Neural cell (in vitro differentiated cells): ENCODE results near the gene SLC66A2. TPM values are rescaled to one million over a fixed set of nuclear protein-coding genes. Genes with fewer than 3 reads are reported as not detected.

Source experiments
- H2AFZ ChIP-seq: fragments of 200-600, 300-800 bp; sonication (generic), shearing (Covaris generic); 2 replicates; pipeline ENCODE4 v1.6.0; 2014; ENCODE audit warnings: low read depth, mild to moderate bottlenecking, antibody characterized with exemption, low read length, moderate library complexity
- H3F3A ChIP-seq: fragments of 200-600 bp; shearing (Covaris generic); 2 replicates; pipeline ENCODE4 v1.6.1; 2016; ENCODE audit warnings: mild to moderate bottlenecking, moderate library complexity, mixed read lengths, antibody characterized with exemption, low read length; ENCODE audit not compliant: insufficient read depth, poor library complexity, severe bottlenecking
- H3K27ac ChIP-seq: fragments of 200-600, 300-800 bp; sonication (generic), shearing (Covaris generic); 2 replicates; pipeline ENCODE4 v1.5.1; 2014; ENCODE audit warnings: mild to moderate bottlenecking, low read length, moderate library complexity
- H3K27me3 ChIP-seq: fragments of 300-800, 200-600 bp; sonication (generic), shearing (Covaris generic); 2 replicates; pipeline ENCODE4 v1.6.0; 2014; ENCODE audit warnings: mild to moderate bottlenecking, low read depth, low read length, moderate library complexity; ENCODE audit not compliant: insufficient read depth
- H3K36me3 ChIP-seq: fragments of 300-800, 200-600 bp; sonication (generic), shearing (Covaris generic); 2 replicates; pipeline ENCODE4 v1.5.1; 2014; ENCODE audit warnings: mild to moderate bottlenecking, antibody characterized with exemption, low read length, moderate library complexity; ENCODE audit not compliant: insufficient read depth
- H3K4me2 ChIP-seq: fragments of 300-800, 200-600 bp; sonication (generic), shearing (Covaris generic); 2 replicates; pipeline ENCODE4 v1.6.0; 2014; ENCODE audit warnings: mild to moderate bottlenecking, low read length
- H3K4me3 ChIP-seq: fragments of 300-800, 200-600 bp; sonication (generic), shearing (Covaris generic); 2 replicates; pipeline ENCODE4 v1.5.1; 2014; ENCODE audit warnings: mild to moderate bottlenecking, low read length, moderate library complexity
- H3K79me2 ChIP-seq: fragments of 200-600 bp; shearing (Covaris generic); replicated peaks from 2 replicates; pipeline ENCODE4 v1.6.0; 2014; ENCODE audit warnings: mild to moderate bottlenecking, low read length, moderate library complexity; ENCODE audit not compliant: insufficient read depth
- H3K9ac ChIP-seq: fragments of 300-800, 200-600 bp; sonication (generic), shearing (Covaris generic); 2 replicates; pipeline ENCODE4 v1.6.1; 2016; ENCODE audit warnings: mild to moderate bottlenecking, low read length, mixed read lengths
- H3K9me2 ChIP-seq: fragments of 200-600 bp; shearing (Covaris generic); 2 replicates; pipeline ENCODE4 v1.6.1; 2016; ENCODE audit warnings: mild to moderate bottlenecking, low read length, mixed read lengths; ENCODE audit not compliant: insufficient read depth
- H3K9me3 ChIP-seq: fragments of 200-600, 300-800 bp; sonication (generic), shearing (Covaris generic); 2 replicates; pipeline ENCODE4 v1.6.1; 2016; ENCODE audit warnings: mild to moderate bottlenecking, mixed run types, low read length, moderate library complexity, mixed read lengths
- H4K20me1 ChIP-seq: fragments of 200-600 bp; shearing (Covaris generic); 2 replicates; pipeline ENCODE4 v1.6.1; 2016; ENCODE audit warnings: mild to moderate bottlenecking, mixed run types; ENCODE audit not compliant: insufficient read depth
- CTCF ChIP-seq: fragments of 450-650 bp; IDR thresholded peaks from 2 replicates; pipeline ENCODE4 v1.5.1; 2014; ENCODE audit warnings: antibody characterized with exemption, mild to moderate bottlenecking, moderate library complexity; ENCODE audit not compliant: poor library complexity, severe bottlenecking
- EP300 ChIP-seq: fragments of 450-650 bp; conservative IDR thresholded peaks from 2 replicates; pipeline ENCODE4 v1.6.1; 2014; ENCODE audit warnings: antibody characterized with exemption, mild to moderate bottlenecking, moderate library complexity; ENCODE audit not compliant: poor library complexity, severe bottlenecking
- EZH2 ChIP-seq: fragments of 200-600, 300-800 bp; shearing (Covaris generic), sonication (generic); IDR thresholded peaks from 2 replicates; pipeline ENCODE4 v1.6.1; 2014; ENCODE audit warnings: antibody characterized with exemption, low read length, borderline replicate concordance, mild to moderate bottlenecking; ENCODE audit not compliant: insufficient read depth, poor library complexity, severe bottlenecking
- MXI1 ChIP-seq: fragments of 450-650 bp; conservative IDR thresholded peaks from 2 replicates; pipeline ENCODE4 v1.6.1; 2014; ENCODE audit warnings: antibody characterized with exemption, mild to moderate bottlenecking; ENCODE audit not compliant: poor library complexity, severe bottlenecking
- POLR2AphosphoS5 ChIP-seq: IDR thresholded peaks from 2 replicates; pipeline ENCODE4 v1.6.1; 2012
- RAD21 ChIP-seq: fragments of 450-650 bp; conservative IDR thresholded peaks from 2 replicates; pipeline ENCODE4 v1.6.1; 2014; ENCODE audit warnings: antibody characterized with exemption, mild to moderate bottlenecking, moderate library complexity
- REST ChIP-seq: IDR thresholded peaks from 2 replicates; pipeline ENCODE4 v1.6.1; 2012; ENCODE audit warnings: borderline replicate concordance
- SMC3 ChIP-seq: fragments of 450-650 bp; conservative IDR thresholded peaks from 2 replicates; pipeline ENCODE4 v1.6.1; 2014; ENCODE audit warnings: antibody characterized with exemption, mild to moderate bottlenecking, moderate library complexity; ENCODE audit not compliant: poor library complexity
- TAF1 ChIP-seq: IDR thresholded peaks from 2 replicates; pipeline ENCODE4 v1.6.1; 2012; ENCODE audit warnings: low read depth
- polyA plus RNA-seq: library from polyadenylated mRNA; depleted of rRNA; stranded (reverse); fragments of >200 nt; gene quantifications from 2 replicates; pipeline ENCODE4 v1.2.3, GENCODE V29; 2014

SLC66A2 gene
- polyA plus RNA-seq, 1 donor from 2014 or later = 66.7 TPM

GRCh38 chr18:79956276-79956675 lies 4.8 kb upstream of the SLC66A2 start:
- H3K79me2 ChIP-seq = no peaks in the 10 kb centered on the region
- H3K9ac ChIP-seq = no peak overlapping the region
- H3K27me3 ChIP-seq = no peaks in the 10 kb centered on the region
- H3K27ac ChIP-seq = no peak overlapping the region
- H3K4me2 ChIP-seq = no peak overlapping the region
- no peak overlapping the region for H3K4me3 ChIP-seq
- no peaks in the 10 kb centered on the region for H4K20me1 ChIP-seq
- no peak for TF ChIP-seq SMC3
- TF ChIP-seq CTCF = no peak
- TF ChIP-seq EP300 = no peak
- TF ChIP-seq MXI1 = no peak
- TF ChIP-seq RAD21 = no peak
- TF ChIP-seq TAF1 = no peak
- TF ChIP-seq EZH2 = no peak
- no peak for TF ChIP-seq POLR2AphosphoS5
- no peak for TF ChIP-seq REST
- H3K36me3 ChIP-seq = no peaks in the 10 kb centered on the region
- H3K9me2 ChIP-seq = no peaks in the 10 kb centered on the region
- no peaks in the 10 kb centered on the region for H3K9me3 ChIP-seq
- no peak overlapping the region for H2AFZ ChIP-seq
- no peaks in the 10 kb centered on the region for H3F3A ChIP-seq

GRCh38 chr18:79955302-79956075 lies 4.0 kb upstream of the SLC66A2 start:
- H3K9me3 ChIP-seq = no peaks in the 10 kb centered on the region
- H3K79me2 ChIP-seq = peaks cover 2% of the 10 kb centered on the region
- H2AFZ ChIP-seq = no peak overlapping the region
- H3K36me3 ChIP-seq = no peaks in the 10 kb centered on the region
- H4K20me1 ChIP-seq = peaks cover 2% of the 10 kb centered on the region
- no peaks in the 10 kb centered on the region for H3F3A ChIP-seq
- H3K27me3 ChIP-seq = no peaks in the 10 kb centered on the region
- no peak overlapping the region for H3K4me2 ChIP-seq
- no peak overlapping the region for H3K9ac ChIP-seq
- no peak for TF ChIP-seq POLR2AphosphoS5
- TF ChIP-seq RAD21 = no peak
- H3K9me2 ChIP-seq = no peaks in the 10 kb centered on the region
- H3K27ac ChIP-seq = no peak overlapping the region
- no peak overlapping the region for H3K4me3 ChIP-seq
